Esophagus muscularis mucosa (tissue), 3 donors: ENCODE data around the gene PRKX.

Experiments
- POLR2AphosphoS5 ChIP-seq, 2 donors: sonication (generic); formaldehyde crosslinking; IDR thresholded peaks; one replicate each; pipeline ENCODE4 v1.6.1; 2017; ENCODE audit warnings: antibody characterized with exemption in 2 of 2
- TF ChIP-seq, protein P1 (sequence below), 3 experiments: fragments of 200-600 bp in 2 of 3; fragments of 450-650 bp in 1 of 3; sonication (generic) in 2 of 3; IDR thresholded peaks; one replicate each; pipeline ENCODE4 v1.5.1; 2017 to 2019; ENCODE audit warnings: antibody characterized with exemption in 3 of 3, mild to moderate bottlenecking in 2 of 3, moderate library complexity in 1 of 3

DNA sequence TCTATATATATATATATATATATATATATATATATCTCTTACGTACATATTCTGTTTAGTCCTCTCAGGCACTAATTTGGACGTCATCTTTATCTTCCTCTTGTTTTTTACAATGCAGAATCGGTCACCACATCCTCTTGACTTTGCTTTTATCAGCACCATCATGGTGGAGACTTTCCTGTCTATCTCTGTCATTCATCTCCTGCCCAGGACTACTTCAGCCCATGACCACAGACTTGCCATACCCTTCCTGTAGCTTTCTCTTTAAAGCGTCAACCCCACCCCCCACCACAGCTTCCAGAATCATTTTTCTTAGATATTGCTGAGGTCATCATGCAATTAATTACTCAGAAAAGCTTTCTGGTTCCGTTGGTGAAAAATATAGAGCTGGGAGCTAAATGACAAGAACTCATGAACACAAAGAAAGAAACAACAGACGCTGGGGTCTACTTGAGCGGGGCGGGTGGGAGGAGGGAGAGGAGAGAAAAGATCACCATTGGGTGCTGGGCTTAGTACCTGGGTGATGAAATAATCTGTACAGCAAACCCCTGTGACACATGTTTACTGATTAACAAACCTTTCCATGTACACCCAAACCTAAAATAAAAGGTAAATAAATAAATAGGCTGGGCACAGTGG is 30.5 kb upstream of the PRKX start:
- TF ChIP-seq, protein P1, sequence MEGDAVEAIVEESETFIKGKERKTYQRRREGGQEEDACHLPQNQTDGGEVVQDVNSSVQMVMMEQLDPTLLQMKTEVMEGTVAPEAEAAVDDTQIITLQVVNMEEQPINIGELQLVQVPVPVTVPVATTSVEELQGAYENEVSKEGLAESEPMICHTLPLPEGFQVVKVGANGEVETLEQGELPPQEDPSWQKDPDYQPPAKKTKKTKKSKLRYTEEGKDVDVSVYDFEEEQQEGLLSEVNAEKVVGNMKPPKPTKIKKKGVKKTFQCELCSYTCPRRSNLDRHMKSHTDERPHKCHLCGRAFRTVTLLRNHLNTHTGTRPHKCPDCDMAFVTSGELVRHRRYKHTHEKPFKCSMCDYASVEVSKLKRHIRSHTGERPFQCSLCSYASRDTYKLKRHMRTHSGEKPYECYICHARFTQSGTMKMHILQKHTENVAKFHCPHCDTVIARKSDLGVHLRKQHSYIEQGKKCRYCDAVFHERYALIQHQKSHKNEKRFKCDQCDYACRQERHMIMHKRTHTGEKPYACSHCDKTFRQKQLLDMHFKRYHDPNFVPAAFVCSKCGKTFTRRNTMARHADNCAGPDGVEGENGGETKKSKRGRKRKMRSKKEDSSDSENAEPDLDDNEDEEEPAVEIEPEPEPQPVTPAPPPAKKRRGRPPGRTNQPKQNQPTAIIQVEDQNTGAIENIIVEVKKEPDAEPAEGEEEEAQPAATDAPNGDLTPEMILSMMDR (IDR thresholded peaks at IDR 0.05), result no peak
- TF ChIP-seq POLR2AphosphoS5 (IDR thresholded peaks at IDR 0.05), result no peak
